WTC11 (cell line): ENCODE measurements around the gene TMEM50B. TPM values are rescaled to one million over a fixed set of nuclear protein-coding genes. Genes with fewer than 3 reads are reported as not detected.
A peak's percentile ranks its signal among the peaks of the same experiment; 100 is the strongest.

Experiments
- ATF1 ChIP-seq: sonication (generic); formaldehyde crosslinking; IDR thresholded peaks from 2 replicates; pipeline ENCODE4 v1.8.1; 2023; ENCODE audit warnings: mild to moderate bottlenecking, moderate library complexity, missing genetic modification reagents
- ATF2 ChIP-seq: sonication (generic); formaldehyde crosslinking; IDR thresholded peaks from 2 replicates; pipeline ENCODE4 v1.8.1; 2022; ENCODE audit warnings: low read depth, missing genetic modification reagents, borderline replicate concordance
- CBFB ChIP-seq: sonication (generic); formaldehyde crosslinking; IDR thresholded peaks from 2 replicates; pipeline ENCODE4 v1.8.1; 2022; ENCODE audit warnings: mild to moderate bottlenecking, low read depth, missing genetic modification reagents
- E2F1 ChIP-seq: sonication (generic); formaldehyde crosslinking; IDR thresholded peaks from 2 replicates; pipeline ENCODE4 v1.8.0; 2022; ENCODE audit warnings: mild to moderate bottlenecking, missing genetic modification reagents
- EMX1 ChIP-seq: fragments of 250-450 bp; sonication (Bioruptor Pico); IDR thresholded peaks from 2 replicates; pipeline ENCODE4 v1.8.0; 2021; ENCODE audit warnings: mild to moderate bottlenecking
- ERG ChIP-seq: fragments of 250-450 bp; sonication (Bioruptor Pico); IDR thresholded peaks from 2 replicates; pipeline ENCODE4 v1.8.0; 2021; ENCODE audit warnings: mild to moderate bottlenecking
- FOXP4 ChIP-seq: sonication (generic); formaldehyde crosslinking; IDR thresholded peaks from 2 replicates; pipeline ENCODE4 v1.8.0; 2022; ENCODE audit warnings: mild to moderate bottlenecking, missing genetic modification reagents
- IRF2 ChIP-seq: sonication (generic); formaldehyde crosslinking; IDR thresholded peaks from 2 replicates; pipeline ENCODE4 v1.8.0; 2022; ENCODE audit warnings: low read depth, missing genetic modification reagents, borderline replicate concordance
- MYBL2 ChIP-seq: sonication (generic); formaldehyde crosslinking; IDR thresholded peaks from 2 replicates; pipeline ENCODE4 v1.8.1; 2023; ENCODE audit warnings: mild to moderate bottlenecking, moderate library complexity, missing genetic modification reagents
- NFE2L1 ChIP-seq: sonication (generic); formaldehyde crosslinking; IDR thresholded peaks from 2 replicates; pipeline ENCODE4 v1.8.1; 2023; ENCODE audit warnings: missing genetic modification reagents
- PRDM15 ChIP-seq: sonication (generic); formaldehyde crosslinking; IDR thresholded peaks from 2 replicates; pipeline ENCODE4 v1.8.0; 2022; ENCODE audit warnings: missing genetic modification reagents
- RELA ChIP-seq: sonication (generic); formaldehyde crosslinking; IDR thresholded peaks from 2 replicates; pipeline ENCODE4 v1.8.1; 2022; ENCODE audit warnings: missing genetic modification reagents, mild to moderate bottlenecking, borderline replicate concordance
- SOX15 ChIP-seq: fragments of 250-450 bp; sonication (Bioruptor Pico); IDR thresholded peaks from 2 replicates; pipeline ENCODE4 v1.9.0; 2021; ENCODE audit warnings: mild to moderate bottlenecking
- SP1 ChIP-seq: sonication (generic); formaldehyde crosslinking; conservative IDR thresholded peaks from 2 replicates; pipeline ENCODE4 v1.8.1; 2022; ENCODE audit warnings: missing genetic modification reagents
- STAT6 ChIP-seq: sonication (generic); formaldehyde crosslinking; conservative IDR thresholded peaks from 2 replicates; pipeline ENCODE4 v1.8.1; 2023; ENCODE audit warnings: mild to moderate bottlenecking, low read depth, missing genetic modification reagents, moderate library complexity
- TEAD1 ChIP-seq: sonication (generic); formaldehyde crosslinking; IDR thresholded peaks from 2 replicates; pipeline ENCODE4 v1.8.0; 2022; ENCODE audit warnings: mild to moderate bottlenecking, missing genetic modification reagents
- ZNF263 ChIP-seq: sonication (generic); formaldehyde crosslinking; IDR thresholded peaks from 2 replicates; pipeline ENCODE4 v1.8.1; 2022; ENCODE audit warnings: low read depth, mild to moderate bottlenecking, moderate library complexity, missing genetic modification reagents
- total RNA-seq: library from RNA; stranded (reverse); gene quantifications from 3 replicates; pipeline ENCODE4 v1.2.3, GENCODE V29; 2021

The TMEM50B gene
- total RNA-seq, 1 experiment from 2014 or later = 25.4 TPM

GRCh38 chr21:33491373-33492102 lies 11.8 kb upstream of the TMEM50B start, which contains the start of gene DNAJC28 (continued):
- no peak for TF ChIP-seq E2F1 (CRISPR knock-in tag)
- TF ChIP-seq EMX1 (CRISPR knock-in tag) = no peak
- TF ChIP-seq PRDM15 (CRISPR knock-in tag) = 0 out of 2 replicates have a peak, but pooled peaks have one; percentile 19
- no peak for TF ChIP-seq RELA
- TF ChIP-seq ATF2 (CRISPR knock-in tag) = no peak
- TF ChIP-seq ZNF263 = no peak
- no peak for TF ChIP-seq NFE2L1 (CRISPR knock-in tag)
- no peak for TF ChIP-seq ATF1 (CRISPR knock-in tag)
- TF ChIP-seq TEAD1 (CRISPR knock-in tag) = 0 out of 2 replicates have a peak, but pooled peaks have one; percentile 55
- TF ChIP-seq SOX15 = no peak
- TF ChIP-seq IRF2 (CRISPR knock-in tag) = no peak
- TF ChIP-seq FOXP4 = 0 out of 2 replicates have a peak, but pooled peaks have one; percentile 80
- peak; percentile 87 for TF ChIP-seq SP1
- no peak for TF ChIP-seq MYBL2
- no peak for TF ChIP-seq STAT6 (CRISPR knock-in tag)
- TF ChIP-seq CBFB (CRISPR knock-in tag) = no peak
- TF ChIP-seq ERG (CRISPR knock-in tag) = no peak
